H9 (cell line): Measurements from ENCODE around the gene TSC22D1. TPM values are rescaled to one million over a fixed set of nuclear protein-coding genes. Genes with fewer than 3 reads are reported as not detected.
"Not testable (repeated sequence)": the region's sequence is repeated elsewhere in the genome, so short reads cannot be mapped to it uniquely, and the experiment has no call there.

Experiments
- DNase-seq: peaks from one replicate; pipeline ENCODE4 v3.0.0-alpha.2; 2017
- H2AFZ ChIP-seq: one replicate; pipeline ENCODE4 v1.6.1; 2013; ENCODE audit warnings: mild to moderate bottlenecking, low read length, control low read depth, moderate library complexity
- H2AK5ac ChIP-seq: 2 replicates; pipeline ENCODE4 v1.6.1; 2013; ENCODE audit warnings: low read length, control low read depth, mixed read lengths; ENCODE audit not compliant: insufficient read length
- H2BK120ac ChIP-seq: one replicate; pipeline ENCODE4 v1.6.1; 2013; ENCODE audit warnings: low read depth, mild to moderate bottlenecking, low read length, control low read depth, inconsistent platforms; ENCODE audit not compliant: poor library complexity, severe bottlenecking
- H2BK12ac ChIP-seq: 2 replicates; pipeline ENCODE4 v1.6.1; 2013; ENCODE audit warnings: low read length, control low read depth, mixed read lengths, low read depth; ENCODE audit not compliant: insufficient read length
- H2BK15ac ChIP-seq: 2 replicates; pipeline ENCODE4 v1.6.1; 2013; ENCODE audit warnings: low read depth, low read length, control low read depth
- H2BK20ac ChIP-seq: one replicate; pipeline ENCODE4 v1.6.1; 2013; ENCODE audit warnings: low read depth, mild to moderate bottlenecking, low read length, control low read depth, inconsistent platforms; ENCODE audit not compliant: poor library complexity, severe bottlenecking
- H2BK5ac ChIP-seq: 2 replicates; pipeline ENCODE4 v1.6.1; 2013; ENCODE audit warnings: low read length, control low read depth, mixed read lengths; ENCODE audit not compliant: insufficient read length
- H3K14ac ChIP-seq: 2 replicates; pipeline ENCODE4 v1.6.1; 2013; ENCODE audit warnings: low read length, control low read depth; ENCODE audit not compliant: insufficient read depth
- H3K18ac ChIP-seq: 2 replicates; pipeline ENCODE4 v1.6.1; 2013; ENCODE audit warnings: low read depth, mild to moderate bottlenecking, mixed read lengths, low read length, control low read depth; ENCODE audit not compliant: insufficient read length
- H3K23ac ChIP-seq: 2 replicates; pipeline ENCODE4 v1.6.1; 2013; ENCODE audit warnings: low read length, control low read depth, mixed read lengths, low read depth; ENCODE audit not compliant: insufficient read length
- H3K23me2 ChIP-seq: 2 replicates; pipeline ENCODE4 v1.6.1; 2013; ENCODE audit warnings: low read depth, mild to moderate bottlenecking, mixed read lengths, low read length, control low read depth; ENCODE audit not compliant: insufficient read length, poor library complexity, severe bottlenecking
- H3K27ac ChIP-seq: 2 replicates; pipeline ENCODE4 v1.5.1; 2013; ENCODE audit warnings: low read length, control low read depth, mixed read lengths, low read depth; ENCODE audit not compliant: insufficient read length
- H3K27me3 ChIP-seq: 2 replicates; pipeline ENCODE4 v1.6.1; 2013; ENCODE audit warnings: low read length, control low read depth, inconsistent platforms; ENCODE audit not compliant: insufficient read depth
- H3K4ac ChIP-seq: 2 replicates; pipeline ENCODE4 v1.6.1; 2013; ENCODE audit warnings: low read depth, mild to moderate bottlenecking, control low read depth, inconsistent platforms, low read length, moderate library complexity
- H3K4me1 ChIP-seq: 2 replicates; pipeline ENCODE4 v1.6.1; 2013; ENCODE audit warnings: low read length, control low read depth, inconsistent platforms; ENCODE audit not compliant: insufficient read depth
- H3K4me2 ChIP-seq: 2 replicates; pipeline ENCODE4 v1.6.1; 2013; ENCODE audit warnings: low read length, control low read depth, mixed read lengths; ENCODE audit not compliant: insufficient read length, insufficient read depth
- H3K56ac ChIP-seq: 2 replicates; pipeline ENCODE4 v1.6.1; 2013; ENCODE audit warnings: low read depth, mild to moderate bottlenecking, mixed read lengths, low read length, control low read depth; ENCODE audit not compliant: insufficient read length
- H3K79me1 ChIP-seq: 2 replicates; pipeline ENCODE4 v1.6.1; 2013; ENCODE audit warnings: low read depth, mild to moderate bottlenecking, moderate library complexity, low read length, control low read depth, inconsistent platforms; ENCODE audit not compliant: insufficient read depth, poor library complexity, severe bottlenecking
- H3K79me2 ChIP-seq: 2 replicates; pipeline ENCODE4 v1.6.1; 2013; ENCODE audit warnings: low read length, control low read depth, inconsistent platforms; ENCODE audit not compliant: insufficient read depth
- H3K9ac ChIP-seq: 2 replicates; pipeline ENCODE4 v1.6.1; 2013; ENCODE audit warnings: low read length, control low read depth, mixed read lengths; ENCODE audit not compliant: insufficient read length; ENCODE audit errors: extremely low read depth
- H3K9me3 ChIP-seq: one replicate; pipeline ENCODE4 v1.6.1; 2013; ENCODE audit warnings: low read depth, low read length, inconsistent platforms; ENCODE audit not compliant: control insufficient read depth
- H3T11ph ChIP-seq: one replicate; pipeline ENCODE4 v1.6.1; 2013; ENCODE audit warnings: mild to moderate bottlenecking, low read length, control low read depth, inconsistent platforms
- H4K20me1 ChIP-seq: one replicate; pipeline ENCODE4 v1.6.1; 2013; ENCODE audit not compliant: control insufficient read depth, insufficient read length, insufficient read depth
- H4K5ac ChIP-seq: 2 replicates; pipeline ENCODE4 v1.6.1; 2013; ENCODE audit warnings: low read depth, mild to moderate bottlenecking, mixed read lengths, low read length, control low read depth; ENCODE audit not compliant: insufficient read length
- H4K8ac ChIP-seq: replicated peaks from 2 replicates; pipeline ENCODE4 v1.6.1; 2013; ENCODE audit warnings: low read length, control low read depth, mixed read lengths, low read depth; ENCODE audit not compliant: insufficient read length
- H4K91ac ChIP-seq: 2 replicates; pipeline ENCODE4 v1.6.1; 2013; ENCODE audit warnings: low read depth, mild to moderate bottlenecking, moderate library complexity, mixed read lengths, low read length, control low read depth; ENCODE audit not compliant: insufficient read length
- H3K27ac Mint-ChIP-seq, 3 experiments: 2 replicates in 2 of 3; 3 replicates in 1 of 3; pipeline ENCODE4 v1.8.0; 2020 to 2021; ENCODE audit warnings: mixed read lengths in 3 of 3, mild to moderate bottlenecking in 1 of 3, moderate library complexity in 1 of 3
- H3K27me3 Mint-ChIP-seq: 2 replicates; pipeline ENCODE4 v1.8.0; 2021; ENCODE audit warnings: low read depth, mild to moderate bottlenecking, moderate library complexity, mixed read lengths
- H3K36me3 Mint-ChIP-seq, 3 experiments: 2 replicates in 2 of 3; 3 replicates in 1 of 3; pipeline ENCODE4 v1.8.0; 2020 to 2021; ENCODE audit warnings: low read depth in 3 of 3, mixed read lengths in 3 of 3; ENCODE audit not compliant: insufficient read depth in 1 of 3
- H3K4me1 Mint-ChIP-seq, 2 experiments: 2 replicates each; pipeline ENCODE4 v1.8.0; 2020; ENCODE audit warnings: mixed read lengths in 2 of 2
- H3K4me3 Mint-ChIP-seq, 2 experiments: 2 replicates in 1 of 2; 3 replicates in 1 of 2; pipeline ENCODE4 v1.8.0; 2020 to 2021; ENCODE audit warnings: mild to moderate bottlenecking in 2 of 2, mixed read lengths in 2 of 2, moderate library complexity in 1 of 2
- H3K9me3 Mint-ChIP-seq, 2 experiments: 2 replicates in 1 of 2; 3 replicates in 1 of 2; pipeline ENCODE4 v1.8.0; 2020; ENCODE audit warnings: mild to moderate bottlenecking in 2 of 2, mixed read lengths in 2 of 2, moderate library complexity in 1 of 2
- WGBS: extraction: QIAGEN DNeasy Blood & Tissue Kit; methylation state at CpG from one replicate; pipeline ENCODE4 v1.1.7; 2013; ENCODE audit warnings: missing lambda C conversion rate, low lambda C conversion rate, mixed read lengths; ENCODE audit not compliant: insufficient read length; ENCODE audit errors: extremely low coverage; 5-methylcytosine and 5-hydroxymethylcytosine counted together
- total RNA-seq: library from RNA; stranded (reverse); gene quantifications from 2 replicates; pipeline ENCODE4 v1.2.1, GENCODE V29; 2021
- TF ChIP-seq, protein P1 (sequence below): fragments of 200-600 bp; sonication (generic); conservative IDR thresholded peaks from 3 replicates; pipeline ENCODE4 v1.8.0; 2021; ENCODE audit warnings: antibody characterized with exemption, mild to moderate bottlenecking

The TSC22D1 gene
- total RNA-seq, 1 experiment from 2014 or later, result 76.7 TPM

DNA sequence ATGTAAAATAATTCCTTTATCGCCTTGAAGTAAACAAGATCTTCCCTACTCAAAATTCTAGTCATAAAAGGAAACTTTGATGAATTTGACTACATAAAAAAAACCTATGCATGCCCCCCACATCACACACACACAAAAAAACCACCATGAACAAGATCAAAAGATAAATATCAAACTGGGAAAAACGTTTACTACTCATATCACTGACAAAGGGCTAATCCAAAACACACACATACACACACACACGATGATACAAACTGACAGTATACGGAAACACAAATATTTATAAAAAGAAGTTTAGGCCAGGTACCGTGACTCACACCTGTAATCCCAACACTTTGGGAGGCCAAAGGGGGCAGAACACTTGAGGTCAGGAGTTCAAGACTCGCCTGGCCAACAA is 61.9 kb downstream of the TSC22D1 start:
- Histone ChIP-seq H4K8ac (no peak overlapping the region), H3T11ph (no peak overlapping the region), H4K91ac (no peak overlapping the region), H2BK120ac (no peak overlapping the region), H3K18ac (no peak overlapping the region), H3K4me1 (no peaks in the 10 kb centered on the region), H3K27ac (no peak overlapping the region), H3K9me3 (no peaks in the 10 kb centered on the region), H3K79me1 (no peaks in the 10 kb centered on the region), H3K4me2 (no peak overlapping the region), H3K14ac (no peak overlapping the region), H3K23me2 (no peaks in the 10 kb centered on the region), H4K20me1 (no peaks in the 10 kb centered on the region), H2AK5ac (no peak overlapping the region), H3K56ac (no peak overlapping the region), H2BK12ac (no peak overlapping the region), H3K27me3 (no peaks in the 10 kb centered on the region), H2AFZ (no peak overlapping the region), H3K4ac (no peak overlapping the region), H2BK5ac (no peak overlapping the region), H3K23ac (no peak overlapping the region), H3K79me2 (no peaks in the 10 kb centered on the region; the same call in 1 of the 2 replicates), H2BK20ac (no peak overlapping the region), H4K5ac (no peak overlapping the region), H2BK15ac (no peak overlapping the region), H3K9ac (no peak overlapping the region)
- Mint-ChIP-seq H3K9me3 (no peaks in the 10 kb centered on the region), H3K36me3 (peaks cover 8 to 28% (median 25%) of the 10 kb centered on the region in 3 experiments; a peak in 6 of 7 replicates), H3K4me1 (peaks cover 8 to 11% of the 10 kb centered on the region in 2 experiments), H3K4me3 (no peak overlapping the region), H3K27me3 (no peaks in the 10 kb centered on the region), H3K27ac (no peak overlapping the region)
- no CpG with 5 or more reads among the region's 6 CpGs for WGBS
- TF ChIP-seq, protein P1, sequence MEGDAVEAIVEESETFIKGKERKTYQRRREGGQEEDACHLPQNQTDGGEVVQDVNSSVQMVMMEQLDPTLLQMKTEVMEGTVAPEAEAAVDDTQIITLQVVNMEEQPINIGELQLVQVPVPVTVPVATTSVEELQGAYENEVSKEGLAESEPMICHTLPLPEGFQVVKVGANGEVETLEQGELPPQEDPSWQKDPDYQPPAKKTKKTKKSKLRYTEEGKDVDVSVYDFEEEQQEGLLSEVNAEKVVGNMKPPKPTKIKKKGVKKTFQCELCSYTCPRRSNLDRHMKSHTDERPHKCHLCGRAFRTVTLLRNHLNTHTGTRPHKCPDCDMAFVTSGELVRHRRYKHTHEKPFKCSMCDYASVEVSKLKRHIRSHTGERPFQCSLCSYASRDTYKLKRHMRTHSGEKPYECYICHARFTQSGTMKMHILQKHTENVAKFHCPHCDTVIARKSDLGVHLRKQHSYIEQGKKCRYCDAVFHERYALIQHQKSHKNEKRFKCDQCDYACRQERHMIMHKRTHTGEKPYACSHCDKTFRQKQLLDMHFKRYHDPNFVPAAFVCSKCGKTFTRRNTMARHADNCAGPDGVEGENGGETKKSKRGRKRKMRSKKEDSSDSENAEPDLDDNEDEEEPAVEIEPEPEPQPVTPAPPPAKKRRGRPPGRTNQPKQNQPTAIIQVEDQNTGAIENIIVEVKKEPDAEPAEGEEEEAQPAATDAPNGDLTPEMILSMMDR, result no peak
- DNase-seq, result no peak

DNA sequence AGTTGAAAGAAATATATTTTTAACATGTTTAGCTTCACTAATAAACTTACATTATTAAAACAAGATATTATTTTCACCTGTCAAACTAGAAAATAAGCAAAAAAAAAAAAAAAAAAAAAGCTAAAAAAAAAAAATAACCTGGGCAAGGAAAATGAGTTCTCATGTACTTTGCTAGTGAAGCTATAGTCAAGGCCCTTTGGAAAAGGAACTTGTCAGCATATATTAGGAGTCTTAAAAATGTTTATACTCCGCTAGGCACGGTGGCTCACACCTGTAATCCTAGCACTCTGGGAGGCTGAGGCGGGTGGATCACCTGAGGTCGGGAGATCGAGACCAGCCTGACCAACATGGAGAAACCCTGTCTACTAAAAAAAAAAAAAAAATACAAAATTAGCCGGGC is 66.3 kb downstream of the TSC22D1 start:
- H3K36me3 Mint-ChIP-seq, result peaks cover 8 to 28% (median 25%) of the 10 kb centered on the region in 3 experiments; a peak in 6 of 7 replicates
- H3K4me3 Mint-ChIP-seq, result not testable (repeated sequence)

More for the DNA sequence above, 66.3 kb downstream of the TSC22D1 start:
- not testable (repeated sequence) for H2BK20ac ChIP-seq, H3K79me2 ChIP-seq, H2AFZ ChIP-seq, H3K79me1 ChIP-seq, H3T11ph ChIP-seq, H4K20me1 ChIP-seq, H3K9me3 ChIP-seq, H3K27ac Mint-ChIP-seq, H3K9ac ChIP-seq, H2BK12ac ChIP-seq, H3K4ac ChIP-seq, H3K4me2 ChIP-seq, H3K27me3 ChIP-seq, H3K27me3 Mint-ChIP-seq, H3K18ac ChIP-seq, H2BK120ac ChIP-seq, H2BK5ac ChIP-seq, DNase-seq, H4K8ac ChIP-seq, H2BK15ac ChIP-seq, H3K27ac ChIP-seq, H4K91ac ChIP-seq, H3K9me3 Mint-ChIP-seq, H3K56ac ChIP-seq, H3K23me2 ChIP-seq, H3K14ac ChIP-seq, H3K4me1 ChIP-seq, H3K23ac ChIP-seq, H4K5ac ChIP-seq, H2AK5ac ChIP-seq
- peaks cover 26 to 28% of the 10 kb centered on the region in 2 experiments for H3K4me1 Mint-ChIP-seq
- WGBS, result no CpG with 5 or more reads among the region's 6 CpGs
